Measurements from ENCODE around the gene ABCA6.

ABCA6 gene

DNA sequence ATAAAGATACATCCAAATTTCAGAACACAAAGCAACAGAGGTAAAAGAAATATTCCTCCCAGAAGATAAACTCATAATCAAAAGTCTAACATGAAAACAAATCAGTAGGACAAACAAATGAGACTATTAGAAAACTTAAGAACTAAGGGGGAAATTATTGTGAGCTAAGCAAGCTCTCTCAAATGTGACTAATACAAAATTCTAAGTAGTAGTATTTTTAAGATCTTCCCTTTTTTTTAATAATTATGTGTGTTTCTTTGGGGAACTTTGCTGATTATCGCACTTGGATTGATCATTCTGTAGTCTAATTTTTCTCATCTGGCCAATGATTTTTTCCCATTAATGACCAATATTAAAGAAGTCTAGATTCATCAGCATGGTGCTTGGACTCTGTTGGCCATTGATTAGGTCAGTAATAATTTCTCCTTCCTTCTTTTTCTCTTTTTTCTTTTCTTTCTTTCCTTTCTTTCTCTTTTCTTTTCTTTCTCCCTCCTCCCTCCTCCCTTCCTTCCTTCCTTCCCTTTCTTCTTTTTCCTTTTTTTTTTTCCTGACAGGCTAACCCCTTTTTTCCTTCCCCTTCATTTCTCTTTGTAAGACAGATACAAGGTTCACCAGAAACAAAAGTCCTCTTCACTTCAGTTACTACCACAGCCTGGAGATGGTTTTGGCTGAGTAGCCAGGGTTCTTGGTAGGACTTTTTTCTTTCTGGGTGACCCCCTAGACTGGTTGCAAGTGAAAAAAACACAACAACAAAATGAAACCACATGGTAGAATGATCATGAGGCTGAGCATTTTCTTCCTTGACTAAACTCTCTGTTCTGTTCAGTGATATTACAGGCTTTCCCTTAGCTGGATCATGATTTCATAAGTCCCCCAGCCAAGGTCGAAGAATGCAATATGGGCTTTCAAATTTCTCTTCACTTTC, 2.9 kb upstream of the ABCA6 start:
- Histone ChIP-seq H3K79me1 (ENCODE audit: low read length) (no peaks in the 10 kb centered on the region), H3K4ac (ENCODE audit: low read depth, low read length) (no peak overlapping the region), H3K4me2 (ENCODE audit: low read length) (no peak overlapping the region), H4K8ac (ENCODE audit: low read depth, low read length) (no peak overlapping the region), H3K9me3 (ENCODE audit: insufficient read depth, low read depth, low read length) (no peaks in the 10 kb centered on the region), H3K9ac (ENCODE audit: low read length) (no peak overlapping the region), H2AK5ac (ENCODE audit: low read length) (no peak overlapping the region), H3K27ac (ENCODE audit: low read depth, low read length) (no peak overlapping the region), H2BK5ac (ENCODE audit: low read depth, low read length, poor library complexity) (no peak overlapping the region), H2BK12ac (ENCODE audit: low read length) (no peak overlapping the region), H3K18ac (ENCODE audit: low read length) (no peak overlapping the region), H3K4me1 (ENCODE audit: control insufficient read depth in 1 of 2, insufficient read depth in 2 of 2, low read length in 2 of 2) (no peaks in the 10 kb centered on the region), H3K23ac (ENCODE audit: low read length) (no peak overlapping the region), H2BK120ac (ENCODE audit: insufficient read depth, low read length, poor library complexity) (no peak overlapping the region), H3K79me2 (ENCODE audit: control insufficient read depth, insufficient read depth, low read length, poor library complexity) (no peaks in the 10 kb centered on the region), H4K91ac (ENCODE audit: low read depth, low read length) (no peak overlapping the region), H2AFZ (ENCODE audit: insufficient read depth, low read length, poor library complexity) (no peak overlapping the region), H3K14ac (ENCODE audit: low read length) (no peak overlapping the region), H3K27me3 (ENCODE audit: insufficient read depth, low read length) (no peaks in the 10 kb centered on the region), H3K4me3 (ENCODE audit: low read depth, low read length) (no peak overlapping the region), H4K12ac (ENCODE audit: low read depth, low read length) (no peak overlapping the region), H3K36me3 (ENCODE audit: control insufficient read depth in 1 of 2, insufficient read depth in 2 of 2, low read length in 2 of 2) (no peaks in the 10 kb centered on the region)
- no CpG with 5 or more reads among the region's 2 CpGs for WGBS (ENCODE audit: extremely low coverage, insufficient coverage, insufficient read length)
- DNase-seq, result no peak

DNA sequence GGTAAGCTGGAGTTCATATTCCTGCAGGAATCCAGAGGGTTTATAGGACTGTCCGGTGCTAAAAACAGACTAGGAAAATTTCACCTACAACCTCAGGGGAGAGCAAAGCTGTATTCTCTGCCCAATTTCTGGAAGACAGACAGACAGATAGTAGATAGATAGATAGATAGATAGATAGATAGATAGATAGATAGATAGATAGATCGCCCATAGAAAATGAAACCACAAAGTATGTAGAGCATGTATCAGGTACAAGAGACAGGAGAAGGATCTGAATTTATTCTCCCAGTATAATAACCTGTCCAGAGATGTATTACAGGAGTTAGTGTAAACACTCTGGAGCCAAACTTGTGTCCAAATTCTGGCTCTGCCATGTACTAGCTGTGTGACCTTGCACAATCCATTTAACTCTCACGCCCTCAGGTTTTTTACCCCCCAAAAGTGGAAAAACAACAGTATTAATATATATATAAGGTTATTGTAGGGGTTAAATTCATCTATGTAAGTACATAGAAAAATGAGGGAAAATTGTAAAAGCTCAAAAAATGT, 2.1 kb upstream of the ABCA6 start:
- Histone ChIP-seq H3K14ac (ENCODE audit: low read length) (no peak overlapping the region), H3K18ac (ENCODE audit: low read length) (no peak overlapping the region), H3K27me3 (ENCODE audit: insufficient read depth, low read length) (no peaks in the 10 kb centered on the region), H2BK120ac (ENCODE audit: insufficient read depth, low read length, poor library complexity) (no peak overlapping the region), H2AK5ac (ENCODE audit: low read length) (no peak overlapping the region), H3K4ac (ENCODE audit: low read depth, low read length) (no peak overlapping the region), H3K79me1 (ENCODE audit: low read length) (no peaks in the 10 kb centered on the region), H3K36me3 (ENCODE audit: control insufficient read depth in 1 of 2, insufficient read depth in 2 of 2, low read length in 2 of 2) (no peaks in the 10 kb centered on the region), H4K12ac (ENCODE audit: low read depth, low read length) (no peak overlapping the region), H4K91ac (ENCODE audit: low read depth, low read length) (no peak overlapping the region), H3K9me3 (ENCODE audit: insufficient read depth, low read depth, low read length) (no peaks in the 10 kb centered on the region), H2AFZ (ENCODE audit: insufficient read depth, low read length, poor library complexity) (no peak overlapping the region), H3K4me3 (ENCODE audit: low read depth, low read length) (no peak overlapping the region), H3K27ac (ENCODE audit: low read depth, low read length) (no peak overlapping the region), H2BK12ac (ENCODE audit: low read length) (no peak overlapping the region), H3K79me2 (ENCODE audit: control insufficient read depth, insufficient read depth, low read length, poor library complexity) (no peaks in the 10 kb centered on the region), H3K4me1 (ENCODE audit: control insufficient read depth in 1 of 2, insufficient read depth in 2 of 2, low read length in 2 of 2) (no peaks in the 10 kb centered on the region), H4K8ac (ENCODE audit: low read depth, low read length) (no peak overlapping the region), H3K23ac (ENCODE audit: low read length) (no peak overlapping the region), H3K4me2 (ENCODE audit: low read length) (no peak overlapping the region), H2BK5ac (ENCODE audit: low read depth, low read length, poor library complexity) (no peak overlapping the region), H3K9ac (ENCODE audit: low read length) (no peak overlapping the region)
- peak in 1 of 2 donors; percentile 10 for DNase-seq
- no CpG with 5 or more reads among the region's 3 CpGs for WGBS (ENCODE audit: extremely low coverage, insufficient coverage, insufficient read length)

GRCh38 chr17:69143151-69143550, 1.5 kb upstream of the ABCA6 start:
- Histone ChIP-seq H3K9ac (ENCODE audit: low read length) (no peak overlapping the region), H3K4me1 (ENCODE audit: control insufficient read depth in 1 of 2, insufficient read depth in 2 of 2, low read length in 2 of 2) (no peaks in the 10 kb centered on the region), H3K18ac (ENCODE audit: low read length) (no peak overlapping the region), H3K4me2 (ENCODE audit: low read length) (no peak overlapping the region), H3K27ac (ENCODE audit: low read depth, low read length) (no peak overlapping the region), H2AFZ (ENCODE audit: insufficient read depth, low read length, poor library complexity) (no peak overlapping the region), H3K23ac (ENCODE audit: low read length) (no peak overlapping the region), H3K27me3 (ENCODE audit: insufficient read depth, low read length) (no peaks in the 10 kb centered on the region), H2BK5ac (ENCODE audit: low read depth, low read length, poor library complexity) (no peak overlapping the region), H2BK12ac (ENCODE audit: low read length) (no peak overlapping the region), H3K14ac (ENCODE audit: low read length) (no peak overlapping the region), H3K4ac (ENCODE audit: low read depth, low read length) (no peak overlapping the region), H3K79me1 (ENCODE audit: low read length) (no peaks in the 10 kb centered on the region), H4K91ac (ENCODE audit: low read depth, low read length) (no peak overlapping the region), H3K4me3 (ENCODE audit: low read depth, low read length) (no peak overlapping the region), H3K9me3 (ENCODE audit: insufficient read depth, low read depth, low read length) (no peaks in the 10 kb centered on the region), H3K36me3 (ENCODE audit: control insufficient read depth in 1 of 2, insufficient read depth in 2 of 2, low read length in 2 of 2) (no peaks in the 10 kb centered on the region), H2BK120ac (ENCODE audit: insufficient read depth, low read length, poor library complexity) (no peak overlapping the region), H4K12ac (ENCODE audit: low read depth, low read length) (no peak overlapping the region), H4K8ac (ENCODE audit: low read depth, low read length) (no peak overlapping the region), H3K79me2 (ENCODE audit: control insufficient read depth, insufficient read depth, low read length, poor library complexity) (no peaks in the 10 kb centered on the region), H2AK5ac (ENCODE audit: low read length) (no peak overlapping the region)
- DNase-seq, result no peak
- no CpG with 5 or more reads among the region's 1 CpG for WGBS (ENCODE audit: extremely low coverage, insufficient coverage, insufficient read length)

DNA sequence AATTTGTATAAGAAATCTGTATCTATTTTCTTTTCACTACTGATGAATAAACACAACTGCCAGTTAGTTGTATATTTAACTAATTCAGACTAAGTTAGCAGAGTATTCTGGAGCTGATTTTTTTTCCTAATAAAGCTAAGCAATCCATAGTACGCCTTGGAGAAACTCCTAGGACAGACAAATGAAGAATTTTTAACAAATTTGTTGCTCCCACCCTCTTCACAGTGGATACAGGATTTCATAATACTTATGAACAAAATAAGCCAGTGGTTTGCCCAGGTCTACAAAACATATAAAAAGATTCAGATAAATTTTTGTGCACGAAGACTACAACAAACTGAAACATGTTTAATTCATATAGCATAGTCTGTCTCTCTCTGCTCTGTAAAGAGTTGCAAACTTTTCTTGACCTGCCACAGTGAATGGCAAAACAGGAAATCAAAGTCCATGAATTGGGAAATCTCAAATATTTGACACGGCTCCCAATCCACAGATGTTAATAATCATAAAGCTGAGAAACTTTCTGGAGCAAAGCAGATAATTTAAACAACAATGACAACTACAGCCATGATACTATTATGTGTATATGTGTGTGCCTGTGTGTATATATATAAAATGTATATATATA, 594 bp upstream of the ABCA6 start:
- Histone ChIP-seq H4K91ac (ENCODE audit: low read depth, low read length) (no peak overlapping the region), H3K79me2 (ENCODE audit: control insufficient read depth, insufficient read depth, low read length, poor library complexity) (no peaks in the 10 kb centered on the region), H3K36me3 (ENCODE audit: control insufficient read depth in 1 of 2, insufficient read depth in 2 of 2, low read length in 2 of 2) (no peaks in the 10 kb centered on the region), H4K12ac (ENCODE audit: low read depth, low read length) (no peak overlapping the region), H3K27me3 (ENCODE audit: insufficient read depth, low read length) (no peaks in the 10 kb centered on the region), H2BK5ac (ENCODE audit: low read depth, low read length, poor library complexity) (no peak overlapping the region), H3K4ac (ENCODE audit: low read depth, low read length) (no peak overlapping the region), H3K18ac (ENCODE audit: low read length) (no peak overlapping the region), H3K23ac (ENCODE audit: low read length) (no peak overlapping the region), H3K27ac (ENCODE audit: low read depth, low read length) (no peak overlapping the region), H2AK5ac (ENCODE audit: low read length) (no peak overlapping the region), H3K4me3 (ENCODE audit: low read depth, low read length) (no peak overlapping the region), H4K8ac (ENCODE audit: low read depth, low read length) (no peak overlapping the region), H2BK12ac (ENCODE audit: low read length) (no peak overlapping the region), H3K4me1 (ENCODE audit: control insufficient read depth in 1 of 2, insufficient read depth in 2 of 2, low read length in 2 of 2) (no peaks in the 10 kb centered on the region), H3K14ac (ENCODE audit: low read length) (no peak overlapping the region), H2BK120ac (ENCODE audit: insufficient read depth, low read length, poor library complexity) (no peak overlapping the region), H3K4me2 (ENCODE audit: low read length) (no peak overlapping the region), H3K79me1 (ENCODE audit: low read length) (no peaks in the 10 kb centered on the region), H3K9ac (ENCODE audit: low read length) (no peak overlapping the region), H2AFZ (ENCODE audit: insufficient read depth, low read length, poor library complexity) (no peak overlapping the region), H3K9me3 (ENCODE audit: insufficient read depth, low read depth, low read length) (no peaks in the 10 kb centered on the region)
- WGBS (ENCODE audit: extremely low coverage, insufficient coverage, insufficient read length), result no CpG with 5 or more reads among the region's 3 CpGs
- DNase-seq, result no peak
